Gastrocnemius medialis (tissue), 4 donors: Measurements from ENCODE around the gene C1orf116.

Experiments used
- CTCF ChIP-seq, 5 experiments: fragments of 450-650 bp in 3 of 5; fragments of 200-600 bp in 2 of 5; sonication (generic) in 2 of 5; IDR thresholded peaks in 4 of 5; conservative IDR thresholded peaks in 1 of 5; 1 replicate in 4 of 5; 2 replicates in 1 of 5; pipeline ENCODE4 v1.5.1; 2016 to 2019; ENCODE audit warnings: antibody characterized with exemption in 5 of 5, mild to moderate bottlenecking in 3 of 5, moderate library complexity in 3 of 5
- POLR2A ChIP-seq, 2 donors: fragments of 450-650 bp; IDR thresholded peaks; one replicate each; pipeline ENCODE4 v1.6.1; 2017; ENCODE audit warnings: antibody characterized with exemption in 2 of 2, mild to moderate bottlenecking in 2 of 2, moderate library complexity in 2 of 2

- TF ChIP-seq POLR2A (IDR thresholded peaks at IDR 0.05) (no peak), CTCF (IDR thresholded peaks at IDR 0.05 in 4 of 5, conservative IDR thresholded peaks at IDR 0.05 in 1 of 5) (no peak)
Measured at GRCh38 chr1:207048041-207048440, 15.5 kb upstream of the C1orf116 start.
